HG03432 (cell line): ENCODE measurements around the gene SCGB2B2.
A peak's percentile ranks its signal among the peaks of the same experiment; 100 is the strongest.
"Not testable (repeated sequence)": the region's sequence is repeated elsewhere in the genome, so short reads cannot be mapped to it uniquely, and the experiment has no call there.

Experiments
- ATAC-seq: cut with Tn5 transposase; IDR thresholded peaks from one replicate; pipeline ENCODE4 v1.9.1; 2021; ENCODE audit warnings: mild to moderate bottlenecking, moderate library complexity; ENCODE audit not compliant: unreplicated experiment

The SCGB2B2 gene, protein sequence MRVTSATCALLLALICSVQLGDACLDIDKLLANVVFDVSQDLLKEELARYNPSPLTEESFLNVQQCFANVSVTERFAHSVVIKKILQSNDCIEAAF

DNA sequence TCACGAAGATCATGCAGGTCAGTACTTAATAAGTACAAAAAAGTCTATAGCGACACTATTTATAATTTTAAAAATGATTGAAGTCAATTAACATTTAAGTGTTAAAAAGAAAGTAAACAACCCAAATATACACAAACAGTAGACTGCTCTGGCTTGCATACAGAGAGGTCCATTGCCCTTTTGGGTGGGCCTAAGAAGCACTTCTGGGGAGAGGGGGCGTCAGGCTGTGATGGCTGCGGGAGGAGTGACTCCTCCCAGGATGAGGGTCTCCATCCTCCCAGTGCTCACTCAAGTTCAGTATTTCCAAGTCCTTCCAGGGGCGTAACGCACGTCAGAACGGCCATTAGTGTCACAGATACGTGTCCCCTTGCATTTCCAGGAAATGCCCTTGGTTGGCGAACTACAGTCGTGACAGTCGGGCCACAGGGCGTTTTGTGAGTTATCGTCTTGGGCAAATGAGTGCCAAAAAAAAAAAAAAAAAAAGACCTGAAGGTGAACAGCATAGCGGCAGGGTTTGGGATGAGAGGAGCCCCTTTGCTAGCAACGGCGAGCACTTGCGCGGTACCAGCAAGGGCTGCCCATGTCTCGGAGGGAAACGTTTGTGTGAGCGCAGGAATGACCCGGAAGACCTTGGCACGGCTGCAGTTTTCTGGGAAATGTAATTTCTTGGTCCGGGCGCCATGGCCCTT, at the start of gene SCGB2B2:
TSS of gene SCGB2B2 (minus strand) at position 463 of the 689 bp plus-strand sequence. CDS start 82,596 bp downstream, outside the sequence.
- peak; percentile 59 for ATAC-seq

DNA sequence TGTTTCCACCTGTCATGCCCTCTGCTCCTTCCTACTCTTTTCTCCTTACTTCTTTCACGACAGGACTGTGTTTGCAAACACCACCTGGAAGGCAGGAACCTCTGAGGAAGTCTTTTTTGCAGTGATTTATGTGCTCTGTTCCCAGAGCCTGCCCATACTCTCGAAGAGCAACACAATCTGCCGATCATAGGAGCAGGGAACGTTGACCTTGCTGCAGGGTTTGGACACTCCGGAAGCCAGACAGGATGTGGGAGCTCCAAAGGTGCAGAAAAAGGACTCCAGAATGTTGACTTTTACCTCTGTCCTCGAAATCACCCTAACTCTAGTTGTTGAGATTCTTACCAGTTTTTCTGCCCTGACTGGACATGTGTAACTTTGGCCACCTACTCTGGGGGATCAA, 48.4 kb upstream of the SCGB2B2 start:
- no peak for ATAC-seq

DNA sequence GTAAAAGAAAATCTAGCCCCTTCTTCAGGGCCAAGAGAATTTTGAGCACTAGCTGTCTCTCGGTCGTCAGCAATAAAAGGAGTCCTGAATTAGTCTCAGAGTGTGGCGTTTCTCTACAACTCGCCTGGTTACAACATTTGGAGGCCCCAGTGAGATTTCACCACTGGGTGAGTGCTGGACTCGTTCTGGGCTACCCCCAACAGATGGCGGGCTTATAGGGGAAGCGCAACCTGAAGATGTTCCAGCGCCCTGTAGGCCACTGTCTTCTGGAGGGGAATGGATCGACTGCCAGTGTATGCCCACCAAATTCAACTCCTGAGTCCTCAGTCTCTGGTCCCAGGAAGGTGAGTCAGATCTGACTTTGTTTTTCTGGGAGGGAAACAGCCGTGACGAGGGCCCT, 45.4 kb upstream of the SCGB2B2 start:
- no peak for ATAC-seq

DNA sequence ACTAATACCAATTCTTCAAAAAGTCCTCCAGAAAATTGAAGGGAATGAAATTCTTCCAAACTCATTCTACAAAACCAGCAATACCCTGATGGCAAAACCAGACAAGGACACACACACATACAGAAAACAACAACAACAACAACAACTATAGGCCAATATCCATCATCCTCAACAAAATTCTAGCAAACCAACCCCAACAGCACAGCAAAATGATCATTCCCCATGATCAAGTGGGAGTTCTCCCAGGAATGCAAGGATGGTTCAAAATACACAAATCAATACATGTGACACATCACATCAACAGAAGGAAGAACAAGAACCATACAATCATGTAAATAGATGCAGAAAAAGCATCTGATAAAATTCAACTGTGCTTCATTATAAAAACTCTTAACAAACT, 38.4 kb upstream of the SCGB2B2 start:
- no peak for ATAC-seq

DNA sequence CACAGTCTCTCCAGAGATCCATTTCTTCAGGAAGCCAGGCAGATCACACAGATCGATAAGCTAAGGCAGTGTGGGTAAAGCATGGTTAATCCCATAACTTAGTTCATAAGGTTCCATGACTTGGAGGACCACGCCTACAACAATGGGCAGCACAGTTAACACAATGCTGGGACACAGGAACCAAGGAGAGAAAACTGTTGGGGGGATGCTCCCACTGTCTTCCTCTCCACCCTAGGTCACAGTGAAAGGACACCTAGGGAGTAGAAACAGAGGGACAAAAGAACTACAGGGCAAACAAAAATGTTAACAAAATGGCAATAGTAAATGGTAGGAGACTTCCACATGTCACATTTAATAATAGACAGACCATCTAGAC, 36.3 kb upstream of the SCGB2B2 start:
- ATAC-seq, result no peak

DNA sequence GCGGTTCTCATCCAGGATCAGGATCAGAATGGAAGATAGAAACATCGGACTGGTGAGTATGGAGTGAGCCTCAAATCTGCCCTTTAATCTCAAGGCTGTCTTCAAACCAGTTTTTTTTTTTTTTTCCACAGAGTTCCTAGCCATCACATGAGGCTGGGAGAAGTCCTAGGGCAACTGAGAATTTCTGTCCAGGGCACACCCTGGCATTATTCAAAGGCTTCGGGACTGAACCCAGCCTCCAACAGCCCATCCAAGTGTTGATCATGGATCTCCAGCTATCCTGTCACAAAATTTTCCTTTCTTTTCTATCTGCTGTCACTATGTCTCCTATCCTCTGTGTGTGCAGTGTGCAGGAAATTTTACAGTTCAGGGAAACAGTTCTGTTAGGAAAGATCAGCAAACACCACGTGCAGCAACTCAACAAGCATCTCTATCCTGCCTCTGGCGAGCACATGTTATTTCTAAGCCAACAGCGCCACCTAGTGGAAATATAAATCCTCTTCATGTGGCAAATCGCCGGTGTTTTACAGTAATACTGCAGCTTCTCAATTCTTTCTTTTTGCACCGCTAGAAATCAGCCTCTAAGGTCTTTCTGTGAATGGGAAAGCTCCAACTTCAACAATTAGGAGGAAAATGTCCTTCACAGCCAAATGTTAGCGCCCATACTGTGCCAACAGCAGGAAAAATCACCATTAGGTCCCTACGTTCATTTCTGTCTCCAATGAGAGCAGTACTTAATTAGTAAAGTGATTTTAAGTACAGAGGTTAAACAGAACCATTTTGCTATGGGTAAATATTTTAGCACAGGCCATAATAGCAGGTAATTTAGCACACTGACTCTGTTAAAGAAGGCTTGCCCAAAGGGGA, 35.7 kb upstream of the SCGB2B2 start:
- ATAC-seq, result no peak

DNA sequence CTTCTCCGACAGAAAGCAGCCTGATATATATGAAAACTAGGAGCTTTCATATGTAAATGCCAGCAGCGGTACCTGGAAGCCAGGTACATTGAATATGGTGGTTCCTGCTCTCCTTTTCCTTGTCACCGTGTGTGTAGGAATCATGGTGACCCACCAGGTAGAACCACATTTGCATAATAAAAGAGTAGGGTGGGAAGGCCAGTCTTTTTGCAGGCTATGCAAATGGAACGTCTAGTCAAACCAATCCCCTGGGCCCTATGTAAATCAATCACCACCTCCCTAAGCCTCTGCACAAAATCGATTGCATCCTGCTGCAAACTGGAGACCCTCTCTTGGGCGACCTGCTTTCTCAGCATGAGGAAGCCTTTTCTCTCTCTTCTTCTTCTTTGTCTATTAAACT, 34.9 kb upstream of the SCGB2B2 start:
- no peak for ATAC-seq

DNA sequence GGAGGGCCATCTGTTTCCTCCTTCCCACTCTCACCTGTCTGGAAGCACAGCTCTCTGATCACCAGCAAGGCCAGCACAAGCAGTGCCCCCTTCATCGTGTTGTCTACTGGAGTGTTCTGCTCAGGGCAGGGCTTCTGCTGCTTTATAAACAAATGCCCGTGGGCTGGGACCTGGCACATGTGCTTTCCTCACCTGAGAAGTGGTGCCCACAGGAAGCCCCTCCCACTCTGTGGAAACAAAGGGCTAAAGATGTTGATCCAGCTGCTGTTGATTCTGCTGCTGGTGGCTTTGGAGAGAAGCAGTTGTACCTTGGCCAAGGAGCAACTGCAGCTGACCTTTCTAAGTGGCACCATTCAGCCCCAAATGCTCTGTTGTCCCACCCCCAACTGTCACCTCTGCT, 30.7 kb upstream of the SCGB2B2 start:
- ATAC-seq, result no peak

DNA sequence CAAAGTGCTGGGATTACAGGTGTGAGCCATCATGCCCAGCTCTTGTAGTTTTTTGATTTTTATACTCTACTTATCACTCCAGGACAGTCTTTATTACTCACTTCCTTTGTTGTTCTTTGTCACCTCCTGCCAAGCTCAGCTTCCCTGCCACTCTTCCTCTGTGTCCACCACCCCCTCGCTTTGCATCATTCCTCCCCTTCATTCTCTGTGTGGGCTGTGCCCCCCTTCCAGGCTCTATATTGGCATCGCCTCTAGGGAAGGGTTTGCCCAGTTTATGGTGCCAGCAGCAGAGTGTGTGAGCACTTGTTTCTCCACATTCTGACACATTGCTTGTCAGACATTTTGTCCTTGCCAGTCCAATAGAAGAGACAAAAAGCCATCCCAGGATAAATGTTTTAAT, 15.6 kb upstream of the SCGB2B2 start:
- no peak for ATAC-seq

DNA sequence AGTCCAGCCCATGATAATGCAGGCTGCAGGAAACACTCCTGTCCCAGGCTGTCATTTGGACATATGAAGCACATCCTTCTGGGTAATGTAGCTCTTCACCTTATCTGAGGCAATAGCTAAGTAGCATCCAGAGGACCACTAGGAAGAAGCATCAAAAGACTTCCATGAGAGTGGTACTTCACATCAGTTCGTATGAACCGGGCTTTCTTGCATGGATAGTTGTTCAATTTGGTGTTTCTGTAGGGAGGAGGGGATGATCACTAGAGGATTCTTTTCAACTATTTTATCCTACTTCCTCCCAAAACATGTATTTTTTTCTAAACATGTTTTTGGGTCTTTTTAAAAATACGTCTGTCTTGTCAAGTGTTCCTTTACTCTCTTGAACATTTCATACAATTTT, 13.4 kb upstream of the SCGB2B2 start:
- no peak for ATAC-seq

DNA sequence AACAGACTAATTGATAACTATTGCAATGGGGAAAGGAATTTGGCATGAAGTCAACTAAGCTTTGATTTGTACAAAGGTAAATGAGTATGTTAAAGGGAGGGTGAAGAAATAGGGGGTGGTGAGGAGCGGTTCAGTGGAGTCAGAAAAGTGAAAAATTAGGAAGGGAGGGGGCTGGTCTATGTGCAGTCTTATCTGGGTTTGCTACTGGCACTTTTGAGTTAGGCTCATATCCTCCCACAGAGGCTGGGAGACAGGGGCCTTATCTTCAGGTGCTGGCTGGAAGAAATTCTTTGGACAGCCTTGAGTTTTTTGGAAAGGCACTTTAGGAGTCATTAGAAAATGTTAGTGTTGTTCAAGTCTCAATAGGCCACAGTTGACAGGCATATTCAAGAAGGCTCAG, 11.6 kb upstream of the SCGB2B2 start:
- ATAC-seq, result no peak

DNA sequence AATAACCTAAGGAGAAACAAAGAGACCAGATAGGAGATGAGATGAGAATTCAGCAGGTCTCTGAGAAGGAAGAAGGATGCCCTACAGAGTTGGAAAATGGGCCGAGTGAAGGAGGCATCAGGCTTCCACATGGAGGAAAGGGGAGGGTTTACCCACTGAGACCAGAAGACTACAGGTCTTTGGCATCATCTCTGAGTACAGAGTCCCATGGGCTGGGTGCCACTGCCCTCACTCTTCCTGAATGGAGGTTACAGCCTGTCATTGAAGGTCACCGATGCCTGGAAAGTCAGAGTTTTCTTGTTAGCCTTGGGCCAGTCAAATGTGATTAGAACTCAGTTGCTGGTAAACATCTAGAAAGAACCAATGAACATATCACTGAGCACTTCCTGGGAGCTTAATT, 10.4 kb upstream of the SCGB2B2 start:
- no peak for ATAC-seq

DNA sequence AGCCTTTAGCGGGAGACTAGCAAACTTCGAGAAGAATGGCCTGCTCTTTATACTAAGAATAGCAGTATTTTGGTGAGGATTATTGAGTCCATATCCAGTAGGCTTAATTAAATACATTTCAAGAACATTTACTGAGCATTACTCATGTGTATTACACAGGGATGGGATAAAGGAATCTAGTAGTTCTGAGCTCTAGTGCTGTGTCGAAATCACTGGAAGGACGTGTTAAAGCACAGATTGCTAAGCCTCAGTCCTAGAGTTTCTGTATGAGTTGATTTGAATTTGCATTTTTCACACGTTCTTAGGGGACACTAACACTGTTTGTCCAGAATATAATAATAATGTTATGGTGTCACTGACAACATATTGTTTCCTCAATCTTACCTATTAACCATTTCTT, 9.5 kb upstream of the SCGB2B2 start:
- no peak for ATAC-seq

DNA sequence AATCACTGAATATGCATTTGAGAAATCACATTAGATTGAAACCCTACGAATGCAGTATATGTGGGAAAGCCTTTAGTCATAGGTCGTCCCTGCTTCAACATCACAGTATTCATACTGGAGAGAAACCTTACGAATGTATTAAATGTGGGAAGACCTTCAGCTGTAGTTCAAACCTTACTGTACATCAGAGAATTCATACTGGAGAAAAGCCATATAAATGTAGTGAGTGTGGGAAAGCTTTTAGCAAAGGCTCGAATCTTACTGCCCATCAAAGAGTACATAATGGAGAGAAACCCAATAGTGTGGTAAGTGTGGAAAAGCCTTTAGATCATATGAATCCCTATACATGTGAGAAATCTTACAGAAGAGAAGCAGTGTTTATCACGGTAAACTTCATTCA, 8.3 kb upstream of the SCGB2B2 start:
- ATAC-seq, result not testable (repeated sequence)

DNA sequence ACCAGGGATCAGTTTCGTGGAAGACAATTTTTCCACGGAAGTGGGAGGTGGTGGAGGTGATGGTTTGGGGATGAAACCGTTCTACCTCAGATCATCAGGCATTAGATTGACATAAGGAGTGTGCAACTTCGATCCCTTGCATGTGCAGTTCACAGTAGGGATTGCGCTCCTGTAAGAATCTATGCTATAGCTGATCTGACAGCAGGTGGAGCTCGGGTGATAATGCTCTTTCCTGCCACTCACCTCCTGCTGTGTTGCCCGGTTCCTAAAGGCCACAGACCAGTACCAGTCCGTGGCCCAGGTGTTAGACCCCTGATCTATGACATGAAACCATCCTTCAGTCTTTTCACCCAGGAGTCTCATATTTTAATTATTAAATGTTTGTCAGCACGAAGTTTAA, 4.5 kb upstream of the SCGB2B2 start:
- no peak for ATAC-seq

DNA sequence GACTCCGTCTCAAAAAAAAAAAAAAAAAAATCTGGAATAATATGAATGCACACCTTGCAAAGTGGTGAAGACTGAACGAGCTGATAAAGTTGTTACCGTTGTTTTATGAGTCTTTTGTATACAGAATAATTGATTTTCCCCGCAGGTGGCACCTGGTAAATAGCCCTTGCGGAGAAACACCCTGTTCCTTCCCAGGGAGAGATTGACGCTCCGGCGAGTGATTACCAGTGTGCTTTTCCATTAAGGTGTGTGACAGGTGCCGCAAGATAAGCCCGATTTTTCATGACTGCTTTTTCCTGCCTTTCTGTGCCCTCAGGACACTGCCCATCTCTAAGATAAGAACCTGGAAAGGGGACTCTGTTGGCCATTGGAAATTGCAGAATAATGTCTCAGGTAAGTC, 1.5 kb upstream of the SCGB2B2 start:
- no peak for ATAC-seq

DNA sequence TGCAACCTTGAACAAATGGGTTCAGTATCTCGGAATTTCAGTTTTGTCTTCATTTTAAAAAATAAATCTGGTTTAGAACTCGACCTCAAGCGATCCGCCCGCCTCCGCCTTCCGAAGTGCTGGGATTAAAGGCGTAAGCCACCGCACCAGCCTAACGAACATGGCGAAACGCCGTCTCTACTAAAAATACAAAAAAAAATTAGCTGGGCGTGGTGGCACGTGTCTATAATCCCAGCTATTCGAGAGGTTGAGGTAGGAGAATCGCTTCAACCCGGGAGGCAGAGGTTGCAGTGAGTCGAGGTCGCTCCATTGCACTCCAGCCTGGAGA, 1.1 kb upstream of the SCGB2B2 start:
- no peak for ATAC-seq

DNA sequence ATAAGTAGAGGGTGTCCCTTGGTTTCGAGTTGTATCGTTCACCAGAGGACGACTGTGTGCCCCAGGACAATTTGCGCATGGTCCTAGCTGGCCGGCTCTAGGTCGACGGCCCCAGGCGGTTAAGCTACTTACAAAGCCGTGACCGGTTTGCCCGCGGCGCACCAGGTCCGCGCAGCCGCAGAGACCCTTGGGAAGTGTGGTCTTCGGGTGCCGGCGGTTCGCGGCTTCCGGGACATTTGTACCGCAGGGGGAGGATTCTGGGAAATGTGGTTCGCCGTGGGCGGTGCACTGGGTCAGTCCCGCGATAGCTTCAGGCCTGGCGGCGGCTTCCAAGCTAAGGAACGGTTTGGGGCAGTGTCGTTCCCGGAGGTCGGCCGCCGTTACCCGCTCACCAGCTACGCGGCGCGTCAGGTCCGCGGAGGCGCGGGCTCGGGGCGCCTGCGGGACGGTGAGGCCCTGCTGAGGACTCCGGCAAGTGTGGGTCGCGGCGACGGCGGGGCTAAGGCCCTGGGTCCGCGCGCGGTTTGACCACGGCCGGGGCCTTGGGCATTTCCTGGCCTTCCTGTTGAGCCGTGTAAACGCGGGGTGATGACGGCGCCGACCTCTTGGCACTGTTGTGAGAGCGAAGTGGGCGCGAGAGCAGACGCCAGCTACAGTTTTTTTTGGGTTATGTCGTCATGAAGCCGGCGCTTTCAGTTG, 576 bp upstream of the SCGB2B2 start, which contains the start of gene ZNF302:
TSS of gene ZNF302 (plus strand) at position 293 of the 699 bp plus-strand sequence. CDS start 1,127 bp downstream, outside the sequence.
- peak; percentile 90 for ATAC-seq

DNA sequence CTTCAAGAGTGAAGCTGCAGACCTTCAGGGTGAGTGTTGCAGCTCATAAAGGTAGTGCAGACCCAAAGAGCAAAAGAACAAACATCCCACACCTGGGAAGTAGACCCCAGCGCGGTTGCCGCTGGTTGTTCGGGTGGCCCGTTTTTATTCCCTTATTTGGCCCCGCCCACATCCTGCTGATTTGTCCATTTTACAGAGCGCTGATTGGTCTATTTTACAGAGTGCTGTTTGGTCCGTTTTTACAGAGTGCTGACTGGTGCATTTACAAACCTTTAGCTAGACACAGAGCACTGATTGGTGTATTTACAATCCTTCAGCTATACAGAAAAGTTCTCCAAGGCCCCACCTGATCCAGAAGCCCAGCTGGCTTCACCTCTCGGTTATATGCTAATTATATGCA, 1.0 kb downstream of the SCGB2B2 start:
- ATAC-seq, result no peak

DNA sequence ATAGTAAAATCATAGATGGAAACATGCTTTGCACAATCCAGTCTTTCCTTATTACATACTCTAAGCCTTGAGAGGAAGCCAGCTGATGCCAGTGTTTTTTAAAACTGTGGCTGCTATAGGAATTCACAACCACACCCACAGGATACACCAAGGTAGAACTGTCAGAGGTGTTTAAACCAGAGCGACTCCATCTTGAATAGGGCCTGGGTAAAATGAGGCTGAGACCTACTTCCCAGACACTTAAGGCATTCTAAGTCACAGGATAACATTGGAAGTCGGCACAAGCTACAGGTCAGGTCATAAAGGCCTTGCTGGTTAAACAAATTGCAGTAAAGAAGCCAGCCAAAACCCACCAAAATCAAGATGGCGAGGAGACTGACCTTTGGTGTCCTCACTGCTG, 1.7 kb downstream of the SCGB2B2 start:
- no peak for ATAC-seq

DNA sequence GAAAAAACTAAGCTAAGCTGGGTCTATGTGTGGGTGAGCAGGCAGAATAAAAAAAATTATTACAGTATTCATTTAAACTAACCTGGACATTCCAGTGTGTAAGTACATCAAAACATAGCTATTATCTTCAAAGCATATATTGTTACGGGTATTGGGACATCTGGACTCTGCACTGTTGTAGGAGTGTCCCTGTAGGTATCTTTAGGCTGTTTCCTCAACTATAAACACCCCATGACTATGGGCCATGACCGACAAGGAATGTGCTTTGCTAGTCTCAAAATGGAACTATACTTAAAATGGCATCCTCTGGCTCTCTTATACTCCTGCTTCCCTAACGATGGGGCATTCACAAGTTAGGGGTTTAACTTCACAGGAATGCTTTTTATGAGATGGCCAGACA, 3.4 kb downstream of the SCGB2B2 start:
- ATAC-seq, result no peak

DNA sequence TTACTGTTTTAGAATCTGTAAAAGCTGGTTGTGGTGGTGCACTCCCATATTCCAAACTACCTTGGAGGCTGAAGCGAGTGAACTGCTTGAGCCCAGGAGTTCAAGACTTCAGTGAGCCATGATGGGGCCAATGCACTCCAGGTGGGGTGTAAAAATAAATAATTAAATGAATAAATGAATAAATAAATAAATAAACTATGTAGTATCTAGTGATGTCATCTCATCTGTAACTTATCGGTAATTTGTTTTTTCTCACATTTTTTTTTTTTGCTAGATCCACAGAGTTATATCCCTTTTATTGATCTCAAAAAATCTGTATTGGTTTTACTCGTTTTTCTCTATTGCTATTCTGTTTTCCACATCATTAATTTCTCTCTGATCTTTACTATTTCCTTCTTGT, 5.0 kb downstream of the SCGB2B2 start:
- ATAC-seq, result no peak
